WERI-Rb-1 (cell line): Measurements from ENCODE around the gene NTN4.
"Not testable (repeated sequence)": the region's sequence is repeated elsewhere in the genome, so short reads cannot be mapped to it uniquely, and the experiment has no call there.

ENCODE experiments used
- DNase-seq: peaks from one replicate; pipeline ENCODE4 v3.0.0-alpha.2; 2020
- H3K27ac ChIP-seq: fragments of 250-450 bp; sonication (Bioruptor Pico); 2 replicates; pipeline ENCODE4 v1.5.1; 2020; ENCODE audit warnings: mild to moderate bottlenecking, moderate library complexity
- H3K27me3 ChIP-seq: fragments of 250-450 bp; sonication (Bioruptor Pico); 2 replicates; pipeline ENCODE4 v1.5.1; 2021; ENCODE audit warnings: mild to moderate bottlenecking, low read depth, moderate library complexity; ENCODE audit not compliant: insufficient read depth, severe bottlenecking
- H3K36me3 ChIP-seq: fragments of 250-450 bp; sonication (Bioruptor Pico); 2 replicates; pipeline ENCODE4 v1.5.1; 2020; ENCODE audit warnings: mild to moderate bottlenecking, moderate library complexity
- H3K4me3 ChIP-seq: 2 replicates; pipeline ENCODE4 v1.5.1; 2011; ENCODE audit warnings: low read depth, mild to moderate bottlenecking, control low read depth, low read length
- H3K9me3 ChIP-seq: fragments of 250-450 bp; sonication (Bioruptor Pico); 2 replicates; pipeline ENCODE4 v1.5.1; 2021; ENCODE audit warnings: mild to moderate bottlenecking, moderate library complexity; ENCODE audit not compliant: severe bottlenecking
- CTCF ChIP-seq: IDR thresholded peaks from 2 replicates; pipeline ENCODE4 v1.5.1; 2011; ENCODE audit warnings: low read depth, mild to moderate bottlenecking, control low read depth, inconsistent platforms, low read length

Gene NTN4

GRCh38 chr12:95672166-95672565 lies 118.4 kb downstream of the NTN4 start:
- TF ChIP-seq CTCF: no peak

GRCh38 chr12:95671265-95671664 lies 119.3 kb downstream of the NTN4 start:
- H3K4me3 ChIP-seq: no peak overlapping the region

More at GRCh38 chr12:95672166-95672565, 118.4 kb downstream of the NTN4 start:
- H3K4me3 ChIP-seq: no peak overlapping the region
- H3K36me3 ChIP-seq: no peaks in the 10 kb centered on the region
- H3K27ac ChIP-seq: no peak overlapping the region
- no peaks in the 10 kb centered on the region for H3K9me3 ChIP-seq
- no peaks in the 10 kb centered on the region for H3K27me3 ChIP-seq
- DNase-seq: no peak

GRCh38 chr12:95663525-95663924 lies 127.0 kb downstream of the NTN4 start:
- Histone ChIP-seq H3K36me3 (no peaks in the 10 kb centered on the region), H3K4me3 (no peak overlapping the region), H3K9me3 (no peaks in the 10 kb centered on the region), H3K27me3 (no peaks in the 10 kb centered on the region), H3K27ac (no peak overlapping the region)
- DNase-seq: no peak
- TF ChIP-seq CTCF: no peak

More at GRCh38 chr12:95671265-95671664, 119.3 kb downstream of the NTN4 start:
- no peak for TF ChIP-seq CTCF
- H3K27me3 ChIP-seq: no peaks in the 10 kb centered on the region
- no peak for DNase-seq
- H3K9me3 ChIP-seq: no peaks in the 10 kb centered on the region
- H3K27ac ChIP-seq: no peak overlapping the region
- no peaks in the 10 kb centered on the region for H3K36me3 ChIP-seq

- Histone ChIP-seq H3K27ac (no peak overlapping the region), H3K36me3 (no peaks in the 10 kb centered on the region), H3K4me3 (no peak overlapping the region), H3K9me3 (no peaks in the 10 kb centered on the region), H3K27me3 (no peaks in the 10 kb centered on the region)
- DNase-seq: no peak
- no peak for TF ChIP-seq CTCF
These were observed 129.2 kb downstream of the NTN4 start for GRCh38 chr12:95661360-95661759.

- Histone ChIP-seq H3K27ac (no peak overlapping the region), H3K36me3 (no peaks in the 10 kb centered on the region), H3K27me3 (no peaks in the 10 kb centered on the region), H3K4me3 (no peak overlapping the region), H3K9me3 (no peaks in the 10 kb centered on the region)
- no peak for TF ChIP-seq CTCF
- DNase-seq: no peak
These were observed 132.2 kb downstream of the NTN4 start for GRCh38 chr12:95658386-95658785.

- not testable (repeated sequence) for H3K9me3 ChIP-seq, H3K4me3 ChIP-seq, H3K36me3 ChIP-seq, H3K27me3 ChIP-seq, H3K27ac ChIP-seq, DNase-seq
These were observed 135.9 kb downstream of the NTN4 start for GRCh38 chr12:95654665-95655064.
